Smooth muscle cell (in vitro differentiated cells): ENCODE measurements around the gene SUN1. TPM values are rescaled to one million over a fixed set of nuclear protein-coding genes. Genes with fewer than 3 reads are reported as not detected.

Experiments used
- DNase-seq: peaks from one replicate; lab custom pipeline; 2025; ENCODE audit not compliant: unreplicated experiment; lab: John Stamatoyannopoulos, UW
- H2AFZ ChIP-seq: fragments of 200-600 bp; sonication (generic); 2 replicates; pipeline ENCODE4 v1.6.0; 2016; ENCODE audit warnings: antibody characterized with exemption, low read depth, mild to moderate bottlenecking
- H3F3A ChIP-seq: fragments of 200-600 bp; sonication (generic); 2 replicates; pipeline ENCODE4 v1.6.0; 2017; ENCODE audit warnings: antibody characterized with exemption, low read depth
- H3K27ac ChIP-seq: fragments of 200-600 bp; sonication (generic); 2 replicates; pipeline ENCODE4 v1.5.1; 2016; ENCODE audit warnings: low read depth, mild to moderate bottlenecking
- H3K27me3 ChIP-seq: fragments of 200-600 bp; sonication (generic); 2 replicates; pipeline ENCODE4 v1.6.1; 2016; ENCODE audit warnings: low read depth, mild to moderate bottlenecking
- H3K36me3 ChIP-seq: fragments of 200-600 bp; sonication (generic); 2 replicates; pipeline ENCODE4 v1.5.1; 2016; ENCODE audit warnings: low read depth
- H3K4me1 ChIP-seq: fragments of 200-600 bp; sonication (generic); 2 replicates; pipeline ENCODE4 v1.5.1; 2016; ENCODE audit warnings: low read depth
- H3K4me2 ChIP-seq: fragments of 200-600 bp; sonication (generic); 2 replicates; pipeline ENCODE4 v1.6.0; 2016; ENCODE audit warnings: mild to moderate bottlenecking
- H3K4me3 ChIP-seq: fragments of 200-600 bp; sonication (generic); 2 replicates; pipeline ENCODE4 v1.5.1; 2016; ENCODE audit warnings: mild to moderate bottlenecking
- H3K79me2 ChIP-seq: fragments of 200-600 bp; sonication (generic); 2 replicates; pipeline ENCODE4 v1.6.0; 2016; ENCODE audit warnings: low read depth, mild to moderate bottlenecking
- H3K9ac ChIP-seq: fragments of 200-600 bp; sonication (generic); 2 replicates; pipeline ENCODE4 v1.6.0; 2016; ENCODE audit warnings: low read depth
- H3K9me3 ChIP-seq: fragments of 200-600 bp; sonication (generic); replicated peaks from 2 replicates; pipeline ENCODE4 v1.5.1; 2016; ENCODE audit warnings: low read depth
- H4K20me1 ChIP-seq: fragments of 200-600 bp; sonication (generic); 2 replicates; pipeline ENCODE4 v1.6.0; 2016; ENCODE audit warnings: low read depth
- CTCF ChIP-seq: fragments of 200-600 bp; sonication (generic); IDR thresholded peaks from 2 replicates; pipeline ENCODE4 v1.5.1; 2017; ENCODE audit warnings: borderline replicate concordance, mild to moderate bottlenecking, antibody characterized with exemption; ENCODE audit not compliant: insufficient read depth, poor library complexity, severe bottlenecking
- WGBS: methylation state at CpG from one replicate; pipeline ENCODE4 v1.1.7; 2016; ENCODE audit warnings: low lambda C conversion rate; 5-methylcytosine and 5-hydroxymethylcytosine counted together
- polyA plus RNA-seq: library from polyadenylated mRNA; unstranded; fragments of >200 nt; fragmentation: Nextera tagmentation; extraction: Ambion mirVana; gene quantifications from 2 replicates; pipeline ENCODE4 v1.2.1, GENCODE V29; 2016
- total RNA-seq: library from RNA; depleted of rRNA; stranded (reverse); fragments of >200 nt; gene quantifications from 2 replicates; pipeline ENCODE4 v1.2.3, GENCODE V29; 2014

SUN1 gene
- total and polyA plus RNA-seq, 2 experiments from 2014 or later: 50.7 to 90.3 TPM

- Histone ChIP-seq H3K27me3 (no peaks in the 10 kb centered on the region), H4K20me1 (peaks cover 97% of the 10 kb centered on the region), H3K79me2 (peaks cover 98% of the 10 kb centered on the region), H3K4me2 (no peak overlapping the region), H2AFZ (no peak overlapping the region), H3K36me3 (no peaks in the 10 kb centered on the region), H3K4me3 (no peak overlapping the region), H3K9me3 (no peaks in the 10 kb centered on the region), H3K4me1 (no peaks in the 10 kb centered on the region), H3F3A (no peaks in the 10 kb centered on the region), H3K27ac (no peak overlapping the region), H3K9ac (no peak overlapping the region)
- DNase-seq: no peak
- TF ChIP-seq CTCF: no peak
- WGBS: 82% methylated on average over 11 of the region's 11 CpGs
These were observed 10.6 kb upstream of the SUN1 start for GRCh38 chr7:821688-822087.

GRCh38 chr7:822692-823276 lies 9.5 kb upstream of the SUN1 start:
- H2AFZ ChIP-seq: no peak overlapping the region
- no peak overlapping the region for H3K4me3 ChIP-seq
- no peak overlapping the region for H3K27ac ChIP-seq
- TF ChIP-seq CTCF: no peak
- no peaks in the 10 kb centered on the region for H3K4me1 ChIP-seq
- H3K27me3 ChIP-seq: no peaks in the 10 kb centered on the region
- H4K20me1 ChIP-seq: peaks cover 100% of the 10 kb centered on the region
- WGBS: 94% methylated on average over 32 of the region's 32 CpGs
- no peaks in the 10 kb centered on the region for H3K9me3 ChIP-seq
- DNase-seq: no peak
- no peaks in the 10 kb centered on the region for H3F3A ChIP-seq
- no peak overlapping the region for H3K4me2 ChIP-seq
- peaks cover 98% of the 10 kb centered on the region for H3K79me2 ChIP-seq
- H3K36me3 ChIP-seq: no peaks in the 10 kb centered on the region
- no peak overlapping the region for H3K9ac ChIP-seq

- peaks cover 100% of the 10 kb centered on the region for H4K20me1 ChIP-seq
- TF ChIP-seq CTCF: no peak
- no peak overlapping the region for H3K4me3 ChIP-seq
- no peak overlapping the region for H2AFZ ChIP-seq
- WGBS: 98% methylated on average over 7 of the region's 8 CpGs
- DNase-seq: no peak
- no peaks in the 10 kb centered on the region for H3K4me1 ChIP-seq
- no peak overlapping the region for H3K4me2 ChIP-seq
- H3K27ac ChIP-seq: no peak overlapping the region
- H3K27me3 ChIP-seq: no peaks in the 10 kb centered on the region
- no peaks in the 10 kb centered on the region for H3K36me3 ChIP-seq
- peaks cover 98% of the 10 kb centered on the region for H3K79me2 ChIP-seq
- H3K9ac ChIP-seq: no peak overlapping the region
- H3F3A ChIP-seq: no peaks in the 10 kb centered on the region
- no peaks in the 10 kb centered on the region for H3K9me3 ChIP-seq
These were observed 8.6 kb upstream of the SUN1 start for GRCh38 chr7:823649-824048.

- no peaks in the 10 kb centered on the region for H3K36me3 ChIP-seq
- no peak overlapping the region for H3K27ac ChIP-seq
- H3K4me1 ChIP-seq: no peaks in the 10 kb centered on the region
- peaks cover 100% of the 10 kb centered on the region for H4K20me1 ChIP-seq
- no peak overlapping the region for H2AFZ ChIP-seq
- no peaks in the 10 kb centered on the region for H3K9me3 ChIP-seq
- no peak overlapping the region for H3K9ac ChIP-seq
- no peak for DNase-seq
- H3F3A ChIP-seq: no peaks in the 10 kb centered on the region
- TF ChIP-seq CTCF: no peak
- no peak overlapping the region for H3K4me2 ChIP-seq
- whole genome bisulfite sequencing: 93% methylated on average over 7 of the region's 7 CpGs
- H3K4me3 ChIP-seq: no peak overlapping the region
- peaks cover 98% of the 10 kb centered on the region for H3K79me2 ChIP-seq
- no peaks in the 10 kb centered on the region for H3K27me3 ChIP-seq
These were observed 8.2 kb upstream of the SUN1 start for GRCh38 chr7:824081-824480.
